Right lobe of liver (tissue), 6 donors: ENCODE measurements around the gene ACTG1. TPM values are rescaled to one million over a fixed set of nuclear protein-coding genes. Genes with fewer than 3 reads are reported as not detected.

Experiments
- ATAC-seq, 4 donors: fragments of 200-7000 bp; cut with Tn5 transposase; one replicate each; pipeline ENCODE4 v1.9.1; 2020; ENCODE audit warnings: mild to moderate bottlenecking in 4 of 4, moderate library complexity in 4 of 4
- DNase-seq, 3 donors: peaks; one replicate each; pipeline ENCODE4 v3.0.0-alpha.2; 2020
- H3K27ac ChIP-seq, 3 donors: fragments of 200-600 bp; one replicate each; pipeline ENCODE4 v1.8.0; 2022
- H3K27me3 ChIP-seq, 2 donors: fragments of 200-600 bp; one replicate each; pipeline ENCODE4 v1.8.0; 2022
- H3K36me3 ChIP-seq, 4 donors: fragments of 200-600 bp; sonication (generic) in 1 of 4; one replicate each; pipeline versions ENCODE4 v1.5.1 to v1.8.0; 2017 to 2022; ENCODE audit warnings: control low read depth in 1 of 4
- H3K4me1 ChIP-seq, 4 donors: fragments of 200-600 bp; sonication (generic) in 1 of 4; one replicate each; pipeline versions ENCODE4 v1.5.1 to v1.8.0; 2017 to 2022; ENCODE audit warnings: control low read depth in 1 of 4
- H3K4me3 ChIP-seq, 3 donors: fragments of 200-600 bp; one replicate each; pipeline ENCODE4 v1.8.0; 2022
- H3K9me3 ChIP-seq, 4 donors: fragments of 200-600 bp; sonication (generic) in 1 of 4; one replicate each; pipeline versions ENCODE4 v1.5.1 to v1.8.0; 2017 to 2022; ENCODE audit warnings: control low read depth in 1 of 4
- CTCF ChIP-seq, 4 donors: fragments of 200-600 bp in 3 of 4; fragments of 450-650 bp in 1 of 4; IDR thresholded peaks; one replicate each; pipeline versions ENCODE4 v1.5.1 to v1.8.0; 2016 to 2022; ENCODE audit warnings: antibody characterized with exemption in 4 of 4, mild to moderate bottlenecking in 2 of 4
- POLR2A ChIP-seq: fragments of 450-650 bp; IDR thresholded peaks from one replicate; pipeline ENCODE4 v1.6.1; 2017; ENCODE audit warnings: antibody characterized with exemption, mild to moderate bottlenecking
- WGBS: methylation state at CpG from one replicate; pipeline ENCODE4 v1.1.6; 2018; ENCODE audit warnings: low coverage, low lambda C conversion rate; ENCODE audit not compliant: insufficient coverage; ENCODE audit errors: missing lambda C conversion rate; 5-methylcytosine and 5-hydroxymethylcytosine counted together
- intact Hi-C, 2 donors: fragments of 100-400 bp; cut with DNase I; formaldehyde crosslinking; loops; one replicate each; pipeline versions ENCODE4 v1.11.2 to v1.14.1; 2022
- total RNA-seq, 6 experiments: library from RNA; depleted of rRNA in 2 of 6; stranded (reverse); fragments of >200 nt in 2 of 6; fragmentation: NEBNext Ultra II Directional in 3 of 6; extraction: Animal tissue kit (Norgen Biotek cat#: 25700) in 3 of 6; gene quantifications; one replicate each; pipeline versions ENCODE4 v1.1.0 to v1.2.4, GENCODE V29; 2016 to 2023
- donor health status: DM: no; HTN: yes; CAD: no.
- donor health status: DM: no; HTN: no; CAD: no.
- donor health status: DM: no; HTN: no; CAD: no.
- donor health status: DM: no; HTN: yes; CAD: no.
- donor health status: DM: no; HTN: yes; CAD: no.

ACTG1 gene
- total RNA-seq, 6 experiments from 2014 or later, result 218 to 2,508 (median 1,326) TPM

- intact Hi-C loops, result loop anchor here (5.0 to 10.0 kb wide), 3 partner anchors 100 to 232 kb away; no protein-coding TSS in a partner anchor
- DNase-seq (peak; percentile 90 to 92 (median 92)), ATAC-seq (peak; percentile 85 to 94 (median 88))
- H3K9me3 ChIP-seq, result no peaks in the 10 kb centered on the region
- WGBS, result 0% methylated on average over 13 of the region's 60 CpGs
- H3K27me3 ChIP-seq, result no peaks in the 10 kb centered on the region
- H3K36me3 ChIP-seq, result no peaks in the 10 kb centered on the region
- no peak overlapping the region for H3K27ac ChIP-seq
- H3K4me3 ChIP-seq, result peak overlapping the region; percentile 7 to 37 (median 23)
- TF ChIP-seq CTCF (IDR thresholded peaks at IDR 0.05), result peak; percentile 97 to 100 (median 100)
- no peak for TF ChIP-seq POLR2A
- H3K4me1 ChIP-seq, result peaks cover 0 to 14% (median 0%) of the 10 kb centered on the region in 4 donors
Measured at GRCh38 chr17:81484195-81484979, 28.2 kb downstream of the ACTG1 start.

GRCh38 chr17:81483862-81484194, 28.8 kb downstream of the ACTG1 start:
- WGBS, result 10% methylated on average over 6 of the region's 32 CpGs
- Histone ChIP-seq H3K9me3 (no peaks in the 10 kb centered on the region), H3K36me3 (no peaks in the 10 kb centered on the region), H3K27ac (no peak overlapping the region), H3K4me3 (peak overlapping the region; percentile 7 to 37 (median 23)), H3K27me3 (no peaks in the 10 kb centered on the region), H3K4me1 (peaks cover 0 to 14% (median 0%) of the 10 kb centered on the region in 4 donors)
- ATAC-seq, result no peak
- intact Hi-C loops, result loop anchor here (5.0 to 10.0 kb wide), 3 partner anchors 99 to 232 kb away; no protein-coding TSS in a partner anchor
- TF ChIP-seq POLR2A (no peak), CTCF (IDR thresholded peaks at IDR 0.05) (no peak)
- no peak for DNase-seq

- WGBS, result 100% methylated on average over 1 of the region's 29 CpGs
- Histone ChIP-seq H3K27me3 (no peaks in the 10 kb centered on the region), H3K4me3 (no peak overlapping the region), H3K36me3 (no peaks in the 10 kb centered on the region), H3K27ac (no peak overlapping the region), H3K4me1 (peaks cover 0 to 10% (median 0%) of the 10 kb centered on the region in 4 donors), H3K9me3 (no peaks in the 10 kb centered on the region)
- ATAC-seq (peak in 1 of 4 donors; percentile 7), DNase-seq (no peak)
- TF ChIP-seq POLR2A, result no peak
- no peak for TF ChIP-seq CTCF (IDR thresholded peaks at IDR 0.05)
- intact Hi-C loops, result loop anchor here (5.0 to 10.0 kb wide), 3 partner anchors 98 to 231 kb away; no protein-coding TSS in a partner anchor
Measured at GRCh38 chr17:81483085-81483861, 29.3 kb downstream of the ACTG1 start.

- no peaks in the 10 kb centered on the region for H3K9me3 ChIP-seq
- ATAC-seq (no peak), DNase-seq (no peak)
- no peak for TF ChIP-seq CTCF (IDR thresholded peaks at IDR 0.05)
- TF ChIP-seq POLR2A, result no peak
- peaks cover 0 to 8% (median 0%) of the 10 kb centered on the region in 4 donors for H3K4me1 ChIP-seq
- 95% methylated on average over 9 of the region's 11 CpGs for WGBS
- no peaks in the 10 kb centered on the region for H3K36me3 ChIP-seq
- no peak overlapping the region for H3K27ac ChIP-seq
- intact Hi-C loops, result loop anchor here (5.0 to 10.0 kb wide), 3 partner anchors 98 to 230 kb away; no protein-coding TSS in a partner anchor
- no peak overlapping the region for H3K4me3 ChIP-seq
- H3K27me3 ChIP-seq, result no peaks in the 10 kb centered on the region
Measured at GRCh38 chr17:81482673-81483072, 29.9 kb downstream of the ACTG1 start.
